HG03135 (cell line): ENCODE data around the gene PDCD10.

Source experiments
- ATAC-seq: cut with Tn5 transposase; IDR thresholded peaks from one replicate; pipeline ENCODE4 v1.9.1; 2021; ENCODE audit warnings: mild to moderate bottlenecking, moderate library complexity; ENCODE audit not compliant: unreplicated experiment

Gene PDCD10

GRCh38 chr3:167734498-167735232 is at the start of gene PDCD10:
TSS of gene PDCD10 (minus strand) at chr3:167734892. CDS start at chr3:167720157, 14,735 bp downstream.
- peak; percentile 90 for ATAC-seq

DNA sequence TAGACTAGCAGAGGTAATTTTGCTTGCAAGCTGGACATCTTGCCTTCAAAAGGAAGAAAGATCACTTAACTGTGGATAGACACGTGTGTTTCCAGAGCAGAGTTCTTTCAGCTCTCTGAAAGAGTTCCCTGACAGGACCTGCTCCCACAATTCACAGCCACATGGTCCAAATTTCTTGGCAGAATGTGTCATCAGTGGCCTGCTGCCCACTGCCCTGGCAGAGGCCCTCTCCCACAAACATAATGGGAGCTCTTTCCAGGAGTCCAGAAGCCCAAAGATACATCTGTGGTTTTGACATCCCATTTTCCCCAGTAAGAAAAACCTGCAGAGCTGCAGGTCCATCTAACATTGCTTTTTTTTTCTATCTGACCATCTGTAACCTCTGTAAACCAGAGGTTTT is 49.1 kb upstream of the PDCD10 start:
- no peak for ATAC-seq

GRCh38 chr3:167780214-167780883 is 45.7 kb upstream of the PDCD10 start:
- ATAC-seq = no peak

- ATAC-seq = no peak
Measured at GRCh38 chr3:167777356-167777755, 42.7 kb upstream of the PDCD10 start.

- ATAC-seq = no peak
Measured at GRCh38 chr3:167776066-167776685, 41.5 kb upstream of the PDCD10 start.

- peak; percentile 83 for ATAC-seq
Measured at GRCh38 chr3:167773584-167773983, 38.9 kb upstream of the PDCD10 start.

DNA sequence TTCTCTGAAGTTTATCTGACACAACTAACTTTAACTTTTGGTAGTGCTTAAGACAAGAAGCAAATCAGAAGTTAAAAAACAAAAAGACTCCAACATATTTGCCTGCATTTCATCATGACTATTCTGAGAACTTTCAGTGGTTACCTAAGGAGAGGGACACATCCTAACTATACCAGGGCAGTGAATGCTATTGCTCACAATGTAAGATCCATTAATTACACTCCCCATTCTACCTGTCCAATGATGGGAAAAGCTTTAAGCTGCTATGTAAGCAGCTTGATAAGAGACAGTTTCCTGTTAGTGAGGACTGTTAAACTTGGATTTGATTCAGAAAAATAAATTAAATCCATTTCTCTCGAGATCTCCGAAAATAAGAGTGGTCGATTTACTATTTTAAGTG is 38.3 kb upstream of the PDCD10 start:
- ATAC-seq = peak; percentile 39

DNA sequence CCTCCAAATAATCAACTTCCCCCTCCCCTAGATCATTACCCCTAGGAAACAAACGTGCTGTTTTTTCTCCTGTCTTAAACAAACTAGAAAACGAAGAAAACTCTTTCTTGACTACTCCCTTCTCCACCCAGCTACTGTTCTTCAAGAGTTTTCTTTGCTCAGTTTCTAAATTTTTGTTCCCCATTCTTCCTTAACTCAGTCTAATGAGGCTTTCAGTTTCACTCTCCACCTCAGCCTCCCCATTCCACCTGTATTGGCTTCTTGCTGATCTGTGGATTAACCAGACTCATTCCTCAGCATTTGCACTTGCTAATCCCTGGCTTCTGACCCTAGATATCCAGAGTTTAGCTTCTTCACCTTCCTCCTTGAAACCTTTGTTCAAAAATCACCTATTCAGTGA is 27.6 kb upstream of the PDCD10 start:
- ATAC-seq = no peak

GRCh38 chr3:167761302-167761701 is 26.6 kb upstream of the PDCD10 start:
- ATAC-seq = no peak

GRCh38 chr3:167754049-167754448 is 19.4 kb upstream of the PDCD10 start:
- no peak for ATAC-seq

- peak; percentile 99 for ATAC-seq
Measured at GRCh38 chr3:167750272-167750971, 15.7 kb upstream of the PDCD10 start.

- no peak for ATAC-seq
Measured at GRCh38 chr3:167749728-167750127, 15.0 kb upstream of the PDCD10 start.

- ATAC-seq = no peak
Measured at GRCh38 chr3:167749209-167749608, 14.5 kb upstream of the PDCD10 start.

DNA sequence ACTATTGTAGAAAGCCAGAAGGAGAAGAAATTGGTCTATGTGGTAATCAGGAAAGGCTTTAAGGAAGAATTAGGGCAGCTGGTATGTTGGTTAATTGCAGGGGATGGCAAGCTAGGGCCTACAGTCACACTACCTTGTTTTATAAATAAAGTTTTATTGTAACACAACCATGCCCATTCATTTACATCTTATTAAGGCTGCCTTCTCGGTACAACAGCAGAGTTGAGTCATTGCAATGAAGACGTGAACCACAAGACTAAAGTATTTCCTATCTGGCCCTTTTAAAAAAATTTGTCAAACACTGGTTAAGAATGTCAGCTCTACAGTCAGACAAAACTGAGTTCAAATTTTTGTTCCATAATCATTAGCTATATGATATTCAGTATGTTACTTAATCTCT is 9.1 kb upstream of the PDCD10 start:
- no peak for ATAC-seq

DNA sequence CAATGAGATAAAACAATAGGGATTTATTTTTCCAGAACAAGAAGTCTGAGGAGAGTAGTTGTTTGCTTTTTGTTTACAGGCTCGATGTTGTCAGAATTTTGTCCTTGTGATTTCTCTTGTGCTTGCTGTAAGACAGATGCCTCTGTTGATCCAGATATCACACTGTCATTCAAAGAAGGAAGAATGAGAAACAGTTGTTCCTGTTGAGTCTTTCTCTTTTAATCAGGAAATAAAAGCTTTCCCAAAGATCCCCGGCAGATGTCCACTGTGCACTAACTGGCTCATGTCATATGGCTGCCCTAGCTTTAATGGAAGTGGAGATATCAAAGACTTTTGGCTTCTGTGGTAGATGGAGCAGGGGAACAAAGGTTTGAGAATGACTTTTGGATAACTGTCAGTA is 7.6 kb upstream of the PDCD10 start:
- ATAC-seq = no peak

GRCh38 chr3:167740961-167741587 is 6.4 kb upstream of the PDCD10 start:
- ATAC-seq = peak; percentile 88

- ATAC-seq = no peak
Measured at GRCh38 chr3:167739190-167739810, 4.6 kb upstream of the PDCD10 start.

- no peak for ATAC-seq
Measured at GRCh38 chr3:167738037-167738436, 3.3 kb upstream of the PDCD10 start.

DNA sequence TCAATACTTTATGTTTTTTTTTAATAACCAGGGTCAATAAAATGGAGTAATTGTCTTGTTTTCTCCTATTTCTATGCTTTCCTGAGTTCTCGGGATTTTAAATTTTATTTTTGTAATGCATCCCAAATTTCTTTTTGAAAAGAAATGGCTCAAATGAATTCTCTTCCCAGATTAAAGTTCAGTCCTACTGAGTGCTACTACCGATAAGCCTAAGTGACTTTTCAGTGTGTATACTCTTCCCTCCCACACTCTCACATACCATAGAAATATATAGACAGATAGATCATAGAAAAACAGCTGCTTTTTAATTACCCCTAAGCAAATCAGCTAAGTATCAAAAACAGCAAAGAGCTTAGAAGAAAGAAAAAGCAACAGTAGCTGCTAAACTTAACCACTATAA is 2.3 kb upstream of the PDCD10 start:
- no peak for ATAC-seq

DNA sequence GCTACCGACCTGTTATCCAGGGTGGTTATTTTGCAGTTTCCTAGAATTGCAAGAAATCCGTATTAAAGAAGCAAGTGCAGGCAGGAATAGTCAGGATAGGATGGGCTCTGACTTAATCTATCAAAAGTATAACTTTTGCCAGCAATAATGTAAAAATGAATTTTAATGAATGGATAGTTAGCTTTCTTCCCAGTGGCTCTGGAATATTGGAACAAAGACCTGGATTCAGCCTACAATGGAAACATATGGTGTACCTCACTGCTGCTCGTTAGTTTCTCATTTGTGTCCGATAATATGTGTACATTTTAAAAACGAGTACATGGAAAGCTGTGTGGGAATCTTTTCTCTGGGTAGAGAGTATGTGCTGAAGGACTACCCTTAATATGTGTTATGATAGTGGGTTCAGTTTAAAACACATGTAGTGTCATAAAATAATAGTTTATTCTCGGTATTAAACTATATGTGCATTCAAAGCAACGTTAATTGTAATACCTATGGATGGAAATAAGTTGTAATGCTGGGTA is 1.6 kb upstream of the PDCD10 start:
- no peak for ATAC-seq
